ENCODE results near the gene FAM117B. TPM values are rescaled to one million over a fixed set of nuclear protein-coding genes. Genes with fewer than 3 reads are reported as not detected.

FAM117B gene
- total RNA-seq, 4 donors from 2014 or later, result 0.26 to 14.0 (median 8.9) TPM

GRCh38 chr2:202636213-202636513, 1.4 kb downstream of the FAM117B start:
- peak overlapping the region; percentile 80 to 93 for H3K27ac ChIP-seq
- TF ChIP-seq CTCF (IDR thresholded peaks at IDR 0.05) (no peak), POLR2A (IDR thresholded peaks at IDR 0.05) (no peak)
- H3K9me3 ChIP-seq, result no peaks in the 10 kb centered on the region
- DNase-seq, result no peak
- no peaks in the 10 kb centered on the region for H3K4me1 ChIP-seq
- no peaks in the 10 kb centered on the region for H3K27me3 ChIP-seq
- intact Hi-C loops (cut with DNase I; ENCODE audit: low total_unique reads), result no loop called here
- H3K4me3 ChIP-seq, result peak overlapping the region; percentile 91
- H3K36me3 ChIP-seq, result no peaks in the 10 kb centered on the region

DNA sequence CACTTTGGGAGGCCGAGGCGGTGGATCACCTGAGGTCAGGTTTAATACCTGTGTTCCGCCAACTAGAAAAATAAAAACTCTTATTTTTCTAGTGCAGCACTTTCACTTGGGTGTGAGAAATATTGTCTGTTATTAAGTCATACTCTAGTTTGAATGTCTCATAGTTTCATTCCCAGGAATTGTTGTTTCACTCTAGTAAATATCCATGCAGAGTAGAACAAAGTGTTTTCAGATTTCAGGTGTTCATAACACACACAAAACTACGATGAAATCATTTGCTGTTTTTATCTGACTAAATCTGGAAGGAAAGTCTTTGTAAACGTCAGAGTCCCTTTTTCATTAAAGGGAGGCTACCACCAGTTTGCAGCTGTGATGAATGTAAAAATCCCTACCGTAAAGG, 4.0 kb downstream of the FAM117B start:
- no peak overlapping the region for H3K27ac ChIP-seq
- H3K4me1 ChIP-seq, result no peaks in the 10 kb centered on the region
- no peaks in the 10 kb centered on the region for H3K36me3 ChIP-seq
- no peak overlapping the region for H3K4me3 ChIP-seq
- intact Hi-C loops (cut with DNase I; ENCODE audit: low total_unique reads), result no loop called here
- TF ChIP-seq CTCF (IDR thresholded peaks at IDR 0.05) (no peak), POLR2A (IDR thresholded peaks at IDR 0.05) (no peak)
- H3K9me3 ChIP-seq, result no peaks in the 10 kb centered on the region
- no peaks in the 10 kb centered on the region for H3K27me3 ChIP-seq
- DNase-seq, result no peak

DNA sequence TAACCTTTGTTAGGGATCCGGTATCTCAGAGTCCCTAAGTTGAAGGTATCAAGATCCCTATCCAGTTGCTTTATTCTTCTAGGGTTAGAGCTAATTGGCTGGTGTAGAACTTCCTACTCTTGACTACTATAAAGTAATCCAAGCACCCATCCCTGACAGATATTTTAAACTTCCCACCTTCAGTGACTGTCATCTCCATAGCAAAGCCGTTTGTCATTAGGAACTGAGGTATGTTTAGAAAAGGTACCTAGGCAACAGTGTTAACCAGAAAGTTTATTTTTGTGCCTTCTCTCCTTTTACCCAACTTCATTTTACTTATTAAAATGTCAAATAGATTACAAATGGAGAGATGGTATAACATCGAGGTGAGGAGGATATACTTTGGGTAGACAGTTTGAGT, 4.5 kb downstream of the FAM117B start:
- no peak overlapping the region for H3K4me3 ChIP-seq
- intact Hi-C loops (cut with DNase I; ENCODE audit: low total_unique reads), result no loop called here
- no peak for TF ChIP-seq CTCF (IDR thresholded peaks at IDR 0.05)
- TF ChIP-seq POLR2A (IDR thresholded peaks at IDR 0.05), result no peak
- no peaks in the 10 kb centered on the region for H3K9me3 ChIP-seq
- DNase-seq, result no peak
- H3K27me3 ChIP-seq, result no peaks in the 10 kb centered on the region
- no peaks in the 10 kb centered on the region for H3K4me1 ChIP-seq
- H3K36me3 ChIP-seq, result no peaks in the 10 kb centered on the region
- no peak overlapping the region for H3K27ac ChIP-seq

DNA sequence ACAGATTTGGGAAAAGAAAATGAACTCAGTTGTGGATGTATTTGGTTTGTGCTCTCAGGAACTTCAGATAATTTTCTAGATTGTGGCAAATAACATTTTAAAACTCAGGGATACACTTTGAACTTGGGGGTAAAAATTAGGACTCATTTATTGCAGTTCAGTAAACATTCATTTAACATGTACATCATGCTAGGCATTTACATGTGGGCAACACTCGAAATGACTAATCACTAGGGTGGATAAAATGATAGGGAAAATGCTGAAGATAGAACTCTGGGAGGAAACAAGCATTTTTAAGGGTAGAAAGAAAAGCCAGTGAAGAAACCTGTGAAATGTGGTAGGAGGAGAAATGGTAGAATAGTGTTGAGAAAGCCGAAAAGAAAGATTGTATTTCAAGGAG, 7.8 kb downstream of the FAM117B start:
- no peak overlapping the region for H3K4me3 ChIP-seq
- no peak for DNase-seq
- no peak overlapping the region for H3K27ac ChIP-seq
- intact Hi-C loops (cut with DNase I; ENCODE audit: low total_unique reads), result no loop called here
- no peaks in the 10 kb centered on the region for H3K4me1 ChIP-seq
- H3K36me3 ChIP-seq, result no peaks in the 10 kb centered on the region
- no peak for TF ChIP-seq CTCF (IDR thresholded peaks at IDR 0.05)
- no peak for TF ChIP-seq POLR2A (IDR thresholded peaks at IDR 0.05)
- H3K9me3 ChIP-seq, result no peaks in the 10 kb centered on the region
- no peaks in the 10 kb centered on the region for H3K27me3 ChIP-seq

- intact Hi-C loops (cut with DNase I; ENCODE audit: low total_unique reads), result no loop called here
- H3K36me3 ChIP-seq, result no peaks in the 10 kb centered on the region
- H3K9me3 ChIP-seq, result no peaks in the 10 kb centered on the region
Observed at GRCh38 chr2:202643012-202643858, 8.5 kb downstream of the FAM117B start.

More at GRCh38 chr2:202643012-202643858, 8.5 kb downstream of the FAM117B start:
- Histone ChIP-seq H3K27me3 (no peaks in the 10 kb centered on the region), H3K4me1 (no peaks in the 10 kb centered on the region), H3K4me3 (no peak overlapping the region), H3K27ac (no peak overlapping the region)
- DNase-seq, result no peak
- TF ChIP-seq CTCF (IDR thresholded peaks at IDR 0.05), result no peak

All from uterus (tissue), 4 donors.